Non-pigmented ciliary epithelial cell (primary cell): ENCODE results near the gene KLHDC8A.

Source experiments
- DNase-seq: peaks from one replicate; pipeline ENCODE4 v3.0.0-alpha.2; 2010; ENCODE audit warnings: low read depth

The KLHDC8A gene

DNA sequence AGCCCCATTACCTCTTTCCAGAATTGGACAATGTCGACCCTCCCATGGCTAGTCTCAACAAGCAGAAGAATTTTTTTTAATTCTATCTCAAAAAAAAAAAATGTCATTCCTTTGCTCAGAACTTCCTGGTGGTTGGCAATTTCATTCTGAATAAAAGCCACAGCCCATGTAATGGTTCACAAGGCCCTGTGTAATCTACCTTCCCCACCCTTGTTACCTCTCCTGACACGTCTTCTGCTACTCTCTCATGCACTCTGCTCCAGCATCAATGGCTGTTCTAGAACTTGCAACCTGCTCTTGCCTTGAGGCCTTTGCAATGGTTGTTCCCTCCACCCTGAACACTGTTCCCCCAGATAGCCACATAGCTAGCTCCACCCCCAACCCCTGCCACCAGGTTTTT is 60.6 kb downstream of the KLHDC8A start:
- no peak for DNase-seq

DNA sequence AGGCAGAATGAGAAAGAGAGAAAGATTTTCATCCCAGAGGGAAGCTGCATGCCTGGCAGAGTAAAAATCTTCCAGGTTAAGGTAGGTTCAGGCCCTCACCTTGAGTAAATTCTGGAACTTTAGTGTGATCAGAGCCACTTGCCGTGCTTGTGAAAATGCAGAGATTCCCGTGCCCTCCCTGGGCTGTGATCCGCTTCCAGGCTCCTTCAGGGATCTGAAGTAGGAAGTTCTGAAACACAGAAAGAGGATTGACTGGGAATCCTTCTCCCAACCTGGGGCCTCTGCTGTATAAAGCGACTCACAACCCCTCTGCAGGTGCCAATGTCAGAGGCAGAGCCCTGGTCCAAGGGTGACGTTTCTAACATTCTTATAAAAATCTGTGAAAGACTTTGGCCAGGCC is 61.8 kb downstream of the KLHDC8A start:
- no peak for DNase-seq

DNA sequence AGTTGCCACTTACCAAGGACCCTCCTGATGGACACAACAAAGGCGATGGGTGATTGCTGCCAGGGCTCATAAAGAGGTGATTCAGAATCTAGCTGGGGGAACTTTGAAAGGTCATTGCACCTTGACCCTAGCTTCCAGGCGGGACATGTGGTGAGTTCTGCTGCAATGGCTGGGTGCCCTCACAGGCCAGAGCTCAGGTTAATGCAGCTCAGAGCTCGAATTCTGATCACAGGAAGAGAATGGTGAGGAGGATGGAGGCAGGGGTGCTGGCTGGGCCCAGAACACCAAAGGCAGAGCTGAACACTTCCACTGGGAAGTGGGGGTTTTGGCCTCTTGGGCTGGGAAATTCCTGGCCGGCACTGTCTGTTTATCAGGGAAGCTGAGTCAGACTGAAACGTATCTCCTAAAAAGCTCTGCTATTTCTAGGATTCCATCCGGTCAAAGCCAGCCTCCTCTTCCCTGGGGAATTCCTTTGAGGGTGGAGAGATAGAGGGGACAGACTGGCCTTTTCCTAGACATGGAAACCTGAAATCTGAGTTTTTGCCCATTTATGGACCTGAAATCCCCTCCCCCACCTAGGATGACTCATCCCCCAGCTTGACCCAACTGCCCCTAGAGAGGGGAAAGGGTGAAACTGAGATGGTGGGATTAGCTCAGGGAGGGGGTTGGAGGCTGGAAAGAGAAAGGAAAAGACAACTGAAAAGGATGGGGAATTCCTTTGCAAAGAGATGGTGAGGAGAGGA is 62.4 kb downstream of the KLHDC8A start:
- peak; percentile 56 for DNase-seq

DNA sequence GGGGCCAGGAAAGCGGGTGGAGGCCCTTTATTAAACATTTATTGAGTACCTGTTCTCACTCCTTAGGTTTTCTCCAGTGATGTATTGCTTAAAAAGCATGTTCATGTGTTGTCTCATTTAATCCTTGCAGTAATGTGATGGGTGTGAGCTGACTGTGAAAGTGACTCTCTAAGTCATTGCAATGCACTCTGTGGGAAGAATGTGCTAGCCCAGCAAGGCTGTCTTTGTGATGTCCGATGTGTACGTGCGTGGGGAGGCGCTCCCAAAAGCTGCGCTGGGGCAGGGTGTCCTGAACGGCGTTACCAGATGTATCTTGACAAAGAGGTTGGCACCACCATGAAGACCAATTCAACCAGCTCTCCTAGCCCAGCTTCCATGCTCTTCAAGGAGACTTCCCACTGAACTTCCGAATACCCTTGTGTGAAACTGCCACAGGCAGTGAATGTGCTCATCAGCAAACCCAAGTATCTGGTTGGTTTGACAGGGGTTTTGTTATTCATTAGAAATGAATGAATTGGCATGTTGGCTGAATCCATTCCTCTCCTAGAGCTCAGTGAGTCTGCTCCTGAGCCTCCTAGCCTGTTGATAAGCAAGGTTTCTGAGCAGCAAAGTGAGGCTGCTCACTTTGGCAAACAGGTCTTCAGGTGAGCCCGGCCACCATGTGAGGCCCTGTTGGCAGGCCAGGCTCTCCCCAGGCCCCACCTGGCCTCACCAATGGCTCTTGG is 63.2 kb downstream of the KLHDC8A start:
- DNase-seq, result no peak

DNA sequence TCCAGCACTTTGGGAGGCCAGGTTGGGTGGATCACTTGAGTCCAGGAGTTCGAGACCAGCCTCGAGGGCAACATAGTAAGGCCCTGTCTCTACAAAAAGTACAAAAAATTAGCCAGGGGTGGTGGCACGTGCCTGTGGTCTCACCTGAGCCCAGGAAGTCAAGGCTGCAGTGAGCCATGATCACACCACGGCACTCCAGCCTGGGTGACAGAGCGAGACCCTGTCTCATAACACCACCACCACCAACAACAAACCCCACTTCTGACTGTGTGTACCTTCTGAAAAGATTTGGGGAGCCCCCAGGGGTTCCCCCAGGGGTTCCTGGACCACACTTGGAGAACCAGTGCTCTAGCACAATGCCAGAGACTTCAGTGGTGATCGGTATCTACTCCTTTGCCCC is 65.1 kb downstream of the KLHDC8A start:
- no peak for DNase-seq

DNA sequence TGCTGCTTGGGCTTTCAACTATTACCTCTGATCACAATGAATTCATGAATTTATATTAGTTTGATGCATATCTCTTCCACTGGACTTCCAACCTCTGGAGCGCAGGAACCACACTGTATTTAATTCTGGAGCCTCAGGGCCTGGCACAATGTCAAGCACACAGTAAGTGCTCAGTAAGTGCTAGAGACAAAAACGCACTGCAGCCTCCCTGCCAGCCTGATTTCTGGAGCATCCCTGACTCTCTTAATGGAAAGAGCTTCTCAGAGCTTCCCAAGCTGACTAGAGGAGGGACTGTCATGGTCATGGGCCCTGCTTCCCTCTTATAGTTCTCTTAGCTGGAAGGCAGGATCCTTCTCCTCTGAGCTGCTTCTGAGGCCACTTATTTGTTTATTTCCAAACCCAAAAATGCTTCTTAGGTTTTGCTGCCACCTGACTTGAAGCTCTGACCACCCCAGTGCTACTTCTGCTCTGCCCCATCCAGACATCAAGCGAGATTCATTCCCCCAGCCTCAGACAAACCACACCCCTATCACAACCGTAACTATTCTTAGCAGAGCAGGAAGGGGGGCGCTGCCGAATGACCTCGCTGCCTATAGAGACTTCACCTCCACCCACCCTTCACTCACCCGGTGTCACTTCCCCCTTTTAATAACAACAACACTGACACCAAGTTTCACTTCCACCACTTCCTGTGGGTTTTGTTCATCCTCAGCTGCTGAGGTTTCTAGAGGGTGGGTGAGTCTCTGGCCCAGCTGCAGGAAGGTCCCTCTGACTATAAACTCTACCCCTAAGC is 68.8 kb downstream of the KLHDC8A start:
- no peak for DNase-seq

DNA sequence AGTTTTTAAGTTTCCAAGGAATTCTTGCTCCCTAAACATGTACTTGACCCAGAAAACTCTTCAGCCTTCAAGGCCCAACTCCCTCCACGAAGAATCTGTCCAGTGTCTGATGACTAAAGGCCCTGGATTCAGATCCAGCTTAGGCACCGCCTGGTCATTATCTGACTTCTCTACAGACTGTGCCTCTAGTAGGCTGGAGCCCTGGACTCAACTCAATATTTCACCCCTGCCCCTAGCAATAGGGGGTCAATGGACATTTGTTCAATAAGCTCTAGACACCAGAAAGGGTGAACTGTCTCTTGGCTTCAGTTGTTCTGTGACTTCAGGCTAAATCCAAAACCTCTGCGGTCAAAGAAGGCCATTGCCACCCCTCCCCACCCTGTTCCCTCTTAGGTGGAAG is 69.6 kb downstream of the KLHDC8A start:
- DNase-seq, result no peak

DNA sequence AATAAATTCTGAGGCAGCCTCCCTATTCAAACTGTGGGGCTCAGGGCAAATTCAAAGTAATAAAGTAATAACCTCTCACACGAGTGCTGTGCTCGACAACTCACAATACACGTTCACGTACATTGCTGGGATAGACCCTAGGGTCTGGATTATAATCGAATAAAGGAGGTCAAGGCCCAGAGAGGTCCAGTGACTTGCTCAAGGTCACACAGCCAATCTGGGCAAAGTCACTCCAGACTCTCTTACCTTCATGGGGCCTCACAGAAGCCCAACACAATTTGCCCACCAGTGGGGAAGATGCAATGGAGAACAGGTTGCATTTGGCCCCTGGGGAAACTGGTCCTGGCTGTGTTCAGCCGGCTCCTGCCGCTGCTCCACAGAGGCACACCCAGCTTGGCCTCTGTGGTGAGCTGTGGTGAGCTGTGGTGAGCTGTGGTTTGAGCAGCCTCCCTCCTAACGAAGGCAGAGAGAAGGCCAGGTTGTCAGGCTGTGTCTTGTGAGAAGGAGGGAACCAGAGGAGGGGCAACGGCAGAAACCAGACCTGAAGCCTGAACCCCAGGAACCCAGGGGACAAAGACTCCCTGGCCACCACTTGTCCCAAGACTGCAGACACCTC is 70.3 kb downstream of the KLHDC8A start:
- no peak for DNase-seq
